OCI-LY1 (cell line): Measurements from ENCODE around the gene TESK2.
"Not testable (repeated sequence)": the region's sequence is repeated elsewhere in the genome, so short reads cannot be mapped to it uniquely, and the experiment has no call there.

Experiments
- H2AFZ ChIP-seq: fragments of 200-600 bp; sonication (generic), shearing (Covaris generic); 2 replicates; pipeline ENCODE4 v1.6.0; 2014; ENCODE audit warnings: antibody characterized with exemption, mild to moderate bottlenecking, low read length
- H3F3A ChIP-seq: fragments of 200-600 bp; sonication (generic), shearing (Covaris generic); 2 replicates; pipeline ENCODE4 v1.6.0; 2014; ENCODE audit warnings: mild to moderate bottlenecking, antibody characterized with exemption, low read length, moderate library complexity; ENCODE audit not compliant: insufficient read depth
- H3K27ac ChIP-seq: fragments of 200-600 bp; sonication (generic); 2 replicates; pipeline ENCODE4 v1.5.1; 2014; ENCODE audit warnings: low read length, mixed run types, mild to moderate bottlenecking, low read depth; ENCODE audit not compliant: poor library complexity, severe bottlenecking
- H3K27me3 ChIP-seq: fragments of 200-600 bp; sonication (generic); 2 replicates; pipeline ENCODE4 v1.6.0; 2014; ENCODE audit warnings: antibody characterized with exemption, mild to moderate bottlenecking, low read length, moderate library complexity; ENCODE audit not compliant: insufficient read depth
- H3K36me3 ChIP-seq: fragments of 200-600 bp; sonication (generic); 2 replicates; pipeline ENCODE4 v1.6.1; 2014; ENCODE audit warnings: mild to moderate bottlenecking, antibody characterized with exemption, low read length, moderate library complexity, mixed read lengths; ENCODE audit not compliant: insufficient read depth
- H3K4me1 ChIP-seq: fragments of 200-600 bp; sonication (generic); 2 replicates; pipeline ENCODE4 v1.5.1; 2014; ENCODE audit warnings: mild to moderate bottlenecking, low read length, moderate library complexity; ENCODE audit not compliant: insufficient read depth, severe bottlenecking
- H3K4me2 ChIP-seq: fragments of 200-600 bp; sonication (generic), shearing (Covaris generic); 2 replicates; pipeline ENCODE4 v1.6.1; 2014; ENCODE audit warnings: low read length
- H3K4me3 ChIP-seq: fragments of 200-600 bp; sonication (generic); 2 replicates; pipeline ENCODE4 v1.5.1; 2014; ENCODE audit warnings: low read length, low read depth, mild to moderate bottlenecking, mixed read lengths; ENCODE audit not compliant: poor library complexity, severe bottlenecking
- H3K79me2 ChIP-seq: fragments of 200-600 bp; shearing (Covaris generic); 2 replicates; pipeline ENCODE4 v1.6.1; 2016; ENCODE audit warnings: mixed run types, low read length, mixed read lengths; ENCODE audit not compliant: insufficient read depth
- H3K9ac ChIP-seq: fragments of 200-600 bp; sonication (generic), shearing (Covaris generic); 2 replicates; pipeline ENCODE4 v1.6.1; 2014; ENCODE audit warnings: mild to moderate bottlenecking, low read length, mixed read lengths
- H3K9me2 ChIP-seq: fragments of 200-600 bp; sonication (generic), shearing (Covaris generic); 2 replicates; pipeline ENCODE4 v1.6.1; 2014; ENCODE audit warnings: low read depth, mild to moderate bottlenecking, low read length, mixed read lengths
- H3K9me3 ChIP-seq: fragments of 200-600 bp; shearing (Covaris generic); 2 replicates; pipeline ENCODE4 v1.6.1; 2014; ENCODE audit warnings: low read length, mixed read lengths
- H4K20me1 ChIP-seq: fragments of 200-600 bp; sonication (generic), shearing (Covaris generic); 2 replicates; pipeline ENCODE4 v1.6.0; 2016; ENCODE audit warnings: mild to moderate bottlenecking, low read length; ENCODE audit not compliant: insufficient read depth
- EZH2 ChIP-seq: fragments of 200-600 bp; sonication (generic), shearing (Covaris generic); IDR thresholded peaks from 2 replicates; pipeline ENCODE4 v1.8.0; 2017; ENCODE audit warnings: borderline replicate concordance, mixed run types, mild to moderate bottlenecking, antibody characterized with exemption, low read length, moderate library complexity, mixed read lengths
- TF ChIP-seq, protein P1 (sequence below): fragments of 200-600 bp; sonication (generic), shearing (Covaris generic); IDR thresholded peaks from 2 replicates; pipeline ENCODE4 v1.5.1; 2017; ENCODE audit warnings: mild to moderate bottlenecking, antibody characterized with exemption, low read length, moderate library complexity, mixed read lengths

TESK2 gene

GRCh38 chr1:45521413-45522323 lies 30.7 kb upstream of the TESK2 start, which contains the start of gene PRDX1:
Gene PRDX1 (minus strand): TSS chr1:45521884. CDS start chr1:45519043, 2,841 bp downstream.
- Histone ChIP-seq H3K79me2 (peaks cover 36% of the 10 kb centered on the region), H3K9me2 (no peaks in the 10 kb centered on the region), H3K27me3 (no peaks in the 10 kb centered on the region), H3K9me3 (no peaks in the 10 kb centered on the region), H3K9ac (peak within 1 kb of the TSS; percentile 99), H3K4me1 (peaks cover 41% of the 10 kb centered on the region), H3K36me3 (peaks cover 34% of the 10 kb centered on the region), H4K20me1 (no peaks in the 10 kb centered on the region), H3K27ac (peak within 1 kb of the TSS; percentile 75), H3K4me2 (peak within 1 kb of the TSS; percentile 80), H3F3A (no peaks in the 10 kb centered on the region), H3K4me3 (peak within 1 kb of the TSS; percentile 99), H2AFZ (no peak within 1 kb of the TSS; the same call in 1 of the 2 replicates)
- TF ChIP-seq, protein P1, sequence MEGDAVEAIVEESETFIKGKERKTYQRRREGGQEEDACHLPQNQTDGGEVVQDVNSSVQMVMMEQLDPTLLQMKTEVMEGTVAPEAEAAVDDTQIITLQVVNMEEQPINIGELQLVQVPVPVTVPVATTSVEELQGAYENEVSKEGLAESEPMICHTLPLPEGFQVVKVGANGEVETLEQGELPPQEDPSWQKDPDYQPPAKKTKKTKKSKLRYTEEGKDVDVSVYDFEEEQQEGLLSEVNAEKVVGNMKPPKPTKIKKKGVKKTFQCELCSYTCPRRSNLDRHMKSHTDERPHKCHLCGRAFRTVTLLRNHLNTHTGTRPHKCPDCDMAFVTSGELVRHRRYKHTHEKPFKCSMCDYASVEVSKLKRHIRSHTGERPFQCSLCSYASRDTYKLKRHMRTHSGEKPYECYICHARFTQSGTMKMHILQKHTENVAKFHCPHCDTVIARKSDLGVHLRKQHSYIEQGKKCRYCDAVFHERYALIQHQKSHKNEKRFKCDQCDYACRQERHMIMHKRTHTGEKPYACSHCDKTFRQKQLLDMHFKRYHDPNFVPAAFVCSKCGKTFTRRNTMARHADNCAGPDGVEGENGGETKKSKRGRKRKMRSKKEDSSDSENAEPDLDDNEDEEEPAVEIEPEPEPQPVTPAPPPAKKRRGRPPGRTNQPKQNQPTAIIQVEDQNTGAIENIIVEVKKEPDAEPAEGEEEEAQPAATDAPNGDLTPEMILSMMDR = no peak
- TF ChIP-seq EZH2 = no peak

DNA sequence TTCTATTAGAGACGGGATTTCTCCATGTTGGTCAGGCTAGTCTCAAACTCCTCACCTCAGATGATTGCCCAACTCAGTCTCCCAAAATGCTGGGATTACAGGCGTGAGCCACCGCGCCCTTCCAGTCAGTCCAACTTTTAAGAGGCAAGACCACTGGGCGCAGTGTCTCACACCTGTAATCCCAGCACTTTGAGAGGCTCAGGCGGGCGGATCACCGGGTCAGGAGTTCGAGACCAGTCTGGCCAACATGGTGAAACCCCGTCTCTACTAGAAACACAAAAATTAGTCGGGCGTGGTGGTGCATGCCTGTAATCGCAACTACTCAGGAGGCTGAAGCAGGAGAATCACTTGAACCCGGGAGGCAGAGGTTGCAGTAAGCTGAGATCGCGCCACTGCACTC lies 28.8 kb upstream of the TESK2 start:
- H3K79me2 ChIP-seq = peaks cover 36% of the 10 kb centered on the region
- peak overlapping the region; percentile 99 for H3K4me3 ChIP-seq
- H3F3A ChIP-seq, H3K9me2 ChIP-seq, H4K20me1 ChIP-seq, H2AFZ ChIP-seq, H3K27me3 ChIP-seq, H3K9me3 ChIP-seq: not testable (repeated sequence)
- peaks cover 44% of the 10 kb centered on the region for H3K4me1 ChIP-seq
- peaks cover 53% of the 10 kb centered on the region for H3K36me3 ChIP-seq
- peak overlapping the region; percentile 80 for H3K4me2 ChIP-seq
- peak overlapping the region; percentile 75 for H3K27ac ChIP-seq
- peak overlapping the region; percentile 99 for H3K9ac ChIP-seq

- no peaks in the 10 kb centered on the region for H3F3A ChIP-seq
- H4K20me1 ChIP-seq = no peaks in the 10 kb centered on the region
- TF ChIP-seq, protein P1 = no peak
- no peak for TF ChIP-seq EZH2
- H3K27me3 ChIP-seq = no peaks in the 10 kb centered on the region
- H3K4me3 ChIP-seq = peak overlapping the region; percentile 99
- peaks cover 61% of the 10 kb centered on the region for H3K36me3 ChIP-seq
- H3K27ac ChIP-seq = peak overlapping the region; percentile 75
- H3K9me2 ChIP-seq = no peaks in the 10 kb centered on the region
- H3K9me3 ChIP-seq = no peaks in the 10 kb centered on the region
- H3K4me1 ChIP-seq = peaks cover 44% of the 10 kb centered on the region
- H2AFZ ChIP-seq = no peak overlapping the region
- peaks cover 36% of the 10 kb centered on the region for H3K79me2 ChIP-seq
- peak overlapping the region; percentile 99; the same call in 1 of the 2 replicates for H3K9ac ChIP-seq
- H3K4me2 ChIP-seq = peak overlapping the region; percentile 80
These were observed 27.9 kb upstream of the TESK2 start for GRCh38 chr1:45518910-45519309.

- peaks cover 66% of the 10 kb centered on the region for H3K36me3 ChIP-seq
- not testable (repeated sequence) for H4K20me1 ChIP-seq, H2AFZ ChIP-seq, H3K9ac ChIP-seq, H3K9me2 ChIP-seq, H3F3A ChIP-seq, H3K4me3 ChIP-seq, H3K9me3 ChIP-seq, H3K27me3 ChIP-seq
- H3K4me1 ChIP-seq = peaks cover 44% of the 10 kb centered on the region
- H3K4me2 ChIP-seq = peak overlapping the region; percentile 80; the same call in 1 of the 2 replicates
- peak overlapping the region; percentile 75 for H3K27ac ChIP-seq
- peaks cover 36% of the 10 kb centered on the region for H3K79me2 ChIP-seq
These were observed 27.4 kb upstream of the TESK2 start for GRCh38 chr1:45518366-45518765.
